HEK293T (cell line): ENCODE measurements around the gene TYSND1.
"Not testable (repeated sequence)": the region's sequence is repeated elsewhere in the genome, so short reads cannot be mapped to it uniquely, and the experiment has no call there.

Experiments used
- CTCF ChIA-PET: fragments of 350-600 bp; formaldehyde crosslinking; extraction: SDS; loops from one replicate; lab custom pipeline; 2021; ENCODE audit warnings: antibody characterized with exemption, inconsistent platforms; lab: Yijun Ruan, JAX
- POLR2A ChIA-PET: fragments of 350-600 bp; formaldehyde crosslinking; extraction: SDS; loops from one replicate; lab custom pipeline; 2020; ENCODE audit warnings: antibody characterized with exemption, inconsistent platforms; lab: Yijun Ruan, JAX
- DNase-seq: peaks from one replicate; pipeline ENCODE4 v3.0.0; 2012; ENCODE audit warnings: mixed read lengths; ENCODE audit errors: extremely low spot score
- ARNT ChIP-seq: fragments of 450-650 bp; IDR thresholded peaks from 2 replicates; pipeline ENCODE4 v1.6.1; 2017; ENCODE audit warnings: mild to moderate bottlenecking
- BHLHE40 ChIP-seq: fragments of 450-650 bp; IDR thresholded peaks from 2 replicates; pipeline ENCODE4 v1.6.1; 2016; ENCODE audit warnings: mild to moderate bottlenecking, moderate library complexity, borderline replicate concordance
- CTBP1 ChIP-seq: fragments of 450-650 bp; IDR thresholded peaks from 2 replicates; pipeline ENCODE4 v1.6.1; 2016; ENCODE audit warnings: borderline replicate concordance
- ELF4 ChIP-seq: fragments of 450-650 bp; IDR thresholded peaks from 2 replicates; pipeline ENCODE4 v1.6.1; 2017; ENCODE audit warnings: antibody characterized with exemption
- FOXA1 ChIP-seq: fragments of 450-650 bp; IDR thresholded peaks from 2 replicates; pipeline ENCODE4 v1.6.1; 2016; ENCODE audit warnings: mild to moderate bottlenecking
- FOXK2 ChIP-seq: fragments of 450-650 bp; IDR thresholded peaks from 2 replicates; pipeline ENCODE4 v1.6.1; 2016; ENCODE audit warnings: mild to moderate bottlenecking
- FOXM1 ChIP-seq: fragments of 450-650 bp; IDR thresholded peaks from 2 replicates; pipeline ENCODE4 v1.6.1; 2017; ENCODE audit warnings: mild to moderate bottlenecking, borderline replicate concordance
- HDGF ChIP-seq: fragments of 450-650 bp; IDR thresholded peaks from 2 replicates; pipeline ENCODE4 v1.6.1; 2017; ENCODE audit warnings: antibody characterized with exemption, borderline replicate concordance
- L3MBTL2 ChIP-seq: fragments of 450-650 bp; conservative IDR thresholded peaks from 2 replicates; pipeline ENCODE4 v1.6.1; 2016; ENCODE audit warnings: mild to moderate bottlenecking
- LEF1 ChIP-seq: fragments of 450-650 bp; IDR thresholded peaks from 2 replicates; pipeline ENCODE4 v1.6.1; 2017; ENCODE audit warnings: mild to moderate bottlenecking, borderline replicate concordance
- NFRKB ChIP-seq: fragments of 450-650 bp; IDR thresholded peaks from 2 replicates; pipeline ENCODE4 v1.6.1; 2016; ENCODE audit warnings: mild to moderate bottlenecking, moderate library complexity
- SP1 ChIP-seq: fragments of 450-650 bp; IDR thresholded peaks from 2 replicates; pipeline ENCODE4 v1.6.1; 2017
- SUZ12 ChIP-seq: fragments of 450-650 bp; IDR thresholded peaks from 2 replicates; pipeline ENCODE4 v1.6.1; 2016; ENCODE audit warnings: mild to moderate bottlenecking
- TARDBP ChIP-seq: fragments of 450-650 bp; IDR thresholded peaks from 2 replicates; pipeline ENCODE4 v1.6.1; 2016
- ZNF384 ChIP-seq: fragments of 450-650 bp; IDR thresholded peaks from 2 replicates; pipeline ENCODE4 v1.6.1; 2016
- TF ChIP-seq, protein P1 (sequence below): fragments of 450-650 bp; IDR thresholded peaks from 2 replicates; pipeline ENCODE4 v1.6.1; 2016

The TYSND1 gene

DNA sequence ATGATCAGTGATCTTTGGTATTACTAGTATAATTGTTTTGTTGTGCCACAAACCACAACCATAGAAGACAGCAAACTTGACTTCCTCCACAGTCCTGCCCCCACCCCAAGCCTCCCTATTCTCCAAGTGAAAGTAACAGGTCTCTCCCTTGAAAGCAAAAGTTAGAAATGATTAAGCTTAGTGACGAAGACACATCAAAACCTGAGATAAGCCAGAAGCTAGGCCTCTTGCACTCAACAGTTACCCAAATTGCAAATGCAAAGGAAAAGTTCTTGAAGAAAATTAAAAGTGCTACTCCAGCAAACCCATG, 16.3 kb upstream of the TYSND1 start:
- no peak for TF ChIP-seq SUZ12
- TF ChIP-seq LEF1 = no peak
- TF ChIP-seq HDGF = no peak
- TF ChIP-seq, protein P1, sequence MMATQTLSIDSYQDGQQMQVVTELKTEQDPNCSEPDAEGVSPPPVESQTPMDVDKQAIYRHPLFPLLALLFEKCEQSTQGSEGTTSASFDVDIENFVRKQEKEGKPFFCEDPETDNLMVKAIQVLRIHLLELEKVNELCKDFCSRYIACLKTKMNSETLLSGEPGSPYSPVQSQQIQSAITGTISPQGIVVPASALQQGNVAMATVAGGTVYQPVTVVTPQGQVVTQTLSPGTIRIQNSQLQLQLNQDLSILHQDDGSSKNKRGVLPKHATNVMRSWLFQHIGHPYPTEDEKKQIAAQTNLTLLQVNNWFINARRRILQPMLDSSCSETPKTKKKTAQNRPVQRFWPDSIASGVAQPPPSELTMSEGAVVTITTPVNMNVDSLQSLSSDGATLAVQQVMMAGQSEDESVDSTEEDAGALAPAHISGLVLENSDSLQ = no peak
- CTCF ChIA-PET = no interaction called here
- POLR2A ChIA-PET = interaction anchor here (1.2 kb wide), 1 partner anchor 16 kb away, joined by 9 read pairs; the partner anchor contains the start of gene TYSND1
- no peak for DNase-seq

DNA sequence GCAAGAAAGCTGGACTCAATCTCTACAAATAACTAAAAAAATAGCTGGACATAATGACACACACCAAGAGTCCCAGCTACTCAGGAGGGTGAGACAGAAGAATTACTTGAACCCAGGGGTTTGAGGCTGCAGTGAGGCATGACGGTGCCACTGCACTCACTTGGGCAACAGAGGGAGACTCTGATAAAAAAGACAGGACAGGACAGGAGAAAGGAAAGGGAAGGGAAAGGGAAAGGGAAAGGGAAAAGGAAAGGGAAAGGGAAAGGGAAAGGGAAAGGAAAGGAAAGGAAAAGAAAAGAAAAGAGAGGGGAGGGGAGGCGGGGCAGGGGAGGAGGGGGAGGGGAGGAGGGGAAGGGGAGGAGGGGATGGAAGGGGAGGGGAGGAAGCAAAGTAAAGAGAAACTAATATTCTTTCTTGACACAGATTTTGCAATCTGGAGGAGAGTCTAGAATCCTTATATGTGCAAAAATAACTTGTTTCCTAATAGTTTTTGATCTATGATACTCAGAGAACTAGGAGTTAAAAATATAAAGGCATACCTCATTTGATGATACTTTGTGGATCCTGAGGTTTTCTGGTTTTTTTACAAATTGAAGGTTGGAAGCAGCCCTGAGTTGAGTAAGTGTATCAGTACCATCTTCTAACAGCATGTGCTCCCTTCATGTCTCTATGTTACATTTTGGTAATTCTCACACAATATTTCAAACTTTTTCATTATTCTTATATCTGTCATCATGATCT, 15.8 kb upstream of the TYSND1 start:
- no peak for TF ChIP-seq NFRKB
- no peak for TF ChIP-seq CTBP1
- ChIA-PET CTCF (no interaction called here), POLR2A (interaction anchor here (1.2 to 2.1 kb wide), 3 partner anchors 9 to 17 kb away, joined by 4 to 9 read pairs (median 7); partner anchors contain the start of genes SAR1A and TYSND1)
- DNase-seq = no peak

DNA sequence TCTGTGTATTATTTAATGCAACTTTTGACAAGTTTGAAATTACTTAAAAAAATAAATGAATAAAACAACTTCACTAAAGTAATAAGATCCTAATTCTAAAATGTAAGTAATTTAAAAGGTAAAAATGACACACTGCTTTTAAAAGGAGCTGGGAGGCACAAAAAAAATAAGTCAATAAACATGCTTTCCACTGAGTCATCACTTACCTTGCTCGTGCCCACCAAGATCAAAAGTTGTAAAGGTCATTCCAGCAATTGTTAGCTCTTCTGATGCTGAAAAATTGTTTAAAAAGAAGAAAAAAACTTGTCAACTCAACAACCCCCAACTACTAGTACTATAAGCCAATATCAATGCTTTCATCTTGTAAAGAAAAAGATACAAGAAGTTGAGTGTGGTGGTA, 14.3 kb upstream of the TYSND1 start:
- no peak for DNase-seq
- TF ChIP-seq, protein P1 = no peak
- TF ChIP-seq BHLHE40 (no peak), FOXA1 (no peak), LEF1 (no peak), L3MBTL2 (no peak), ELF4 (no peak), ARNT (no peak), HDGF (no peak), SP1 (no peak), ZNF384 (no peak), FOXK2 (no peak), TARDBP (no peak), FOXM1 (no peak), CTBP1 (no peak), NFRKB (no peak)
- ChIA-PET CTCF (interaction anchor here (1.2 kb wide), 1 partner anchor 14 kb away, joined by 4 read pairs; the partner anchor contains the start of gene TYSND1), POLR2A (interaction anchor here (0.9 to 2.1 kb wide), 3 partner anchors 10 to 15 kb away, joined by 4 to 7 read pairs (median 7); partner anchors contain the start of genes SAR1A and TYSND1)

DNA sequence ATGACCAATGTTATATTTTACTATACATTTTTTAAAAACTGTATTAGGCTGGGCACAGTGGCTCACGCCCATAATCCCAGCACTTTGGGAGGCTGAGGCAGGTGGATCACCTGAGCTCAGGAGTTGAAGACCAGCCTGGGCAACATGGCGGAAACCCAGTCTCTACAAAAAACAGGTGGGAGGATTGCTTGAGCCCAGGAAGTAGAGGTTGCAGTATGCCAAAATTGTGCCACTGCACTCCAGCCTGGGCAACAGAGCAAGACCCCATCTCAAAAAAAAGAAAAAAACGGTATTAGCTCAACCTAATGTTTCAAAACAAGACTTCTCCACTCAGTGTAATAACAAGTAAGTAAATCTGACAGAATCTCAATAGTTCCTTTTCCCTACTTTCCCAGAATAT, 12.9 kb upstream of the TYSND1 start:
- ChIA-PET POLR2A (interaction anchor here (1.2 to 4.3 kb wide), 2 partner anchors 11 to 13 kb away, joined by 3 to 16 read pairs; partner anchors contain the start of genes SAR1A and TYSND1), CTCF (interaction anchor here (1.1 kb wide), 1 partner anchor 12 kb away, joined by 3 read pairs; the partner anchor contains the start of gene TYSND1)
- DNase-seq = not testable (repeated sequence)

DNA sequence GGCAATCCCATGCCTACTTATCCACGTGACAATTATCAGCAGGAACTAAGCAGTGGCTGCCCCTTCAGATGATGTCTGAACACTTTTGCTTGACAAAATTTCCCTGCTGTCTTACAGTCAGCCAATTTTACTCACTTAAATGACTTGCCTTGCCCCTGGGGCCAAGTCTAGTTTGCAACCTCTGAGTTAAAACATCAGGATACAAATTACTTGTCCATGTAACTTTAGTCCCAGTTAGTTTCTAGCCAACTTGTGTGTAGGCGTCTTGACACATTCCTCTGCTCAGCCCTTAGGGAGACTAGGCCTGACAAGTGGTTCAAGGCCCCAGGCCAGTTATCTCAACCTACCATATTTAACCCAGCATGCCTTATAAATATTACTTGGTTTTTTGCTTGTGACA, 11.6 kb upstream of the TYSND1 start:
- ChIA-PET POLR2A (interaction anchor here (4.3 kb wide), 1 partner anchor 13 kb away, joined by 16 read pairs; the partner anchor contains the start of gene SAR1A), CTCF (no interaction called here)
- TF ChIP-seq ARNT (no peak), CTBP1 (no peak), L3MBTL2 (no peak), ZNF384 (no peak), LEF1 (no peak), SP1 (no peak), ELF4 (no peak), FOXA1 (no peak), SUZ12 (no peak), NFRKB (no peak), HDGF (no peak), BHLHE40 (no peak), TARDBP (no peak), FOXM1 (no peak), FOXK2 (no peak)
- TF ChIP-seq, protein P1 = no peak
- DNase-seq = no peak

DNA sequence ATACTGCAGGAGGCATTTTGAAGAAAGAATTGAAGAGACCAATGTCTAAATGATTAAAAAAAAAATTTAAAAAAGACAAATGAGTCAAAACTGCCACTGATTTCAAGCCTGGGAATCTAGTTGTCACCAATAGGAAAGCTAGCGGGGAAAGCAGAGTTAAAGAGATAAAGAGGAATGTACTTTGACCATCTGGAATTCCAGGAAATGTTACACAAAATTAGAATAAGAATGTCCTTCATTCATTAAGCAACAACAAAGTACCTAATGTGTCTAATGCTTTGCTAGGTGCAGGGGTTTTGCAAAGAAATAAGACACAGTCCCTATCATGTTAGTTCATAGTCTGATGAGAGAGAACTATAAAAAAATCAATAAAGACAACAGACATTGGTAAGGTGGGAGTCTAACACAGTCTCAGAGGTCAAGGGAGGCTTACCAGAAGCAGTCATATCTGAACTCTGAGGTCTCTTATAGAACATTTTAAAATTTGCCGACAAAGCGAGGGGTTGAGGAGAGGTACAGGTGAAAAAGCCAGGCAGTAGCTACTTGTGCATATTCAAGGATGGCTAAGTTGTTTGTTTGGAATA, 8.8 kb upstream of the TYSND1 start:
- ChIA-PET POLR2A (interaction anchor here (2.4 to 4.3 kb wide), 2 partner anchors 9 to 15 kb away, joined by 13 to 16 read pairs; partner anchors contain the start of genes SAR1A and TYSND1), CTCF (interaction anchor here (0.6 to 1.2 kb wide), 2 partner anchors 9 to 572 kb away, joined by 3 to 5 read pairs; partner anchors contain the start of gene TYSND1)
- DNase-seq = no peak
- TF ChIP-seq ZNF384 (no peak), ELF4 (no peak), FOXK2 (no peak), BHLHE40 (no peak), CTBP1 (no peak), HDGF (no peak)
